H1 (cell line): ENCODE results near the gene SLC28A2. TPM values are rescaled to one million over a fixed set of nuclear protein-coding genes. Genes with fewer than 3 reads are reported as not detected.

Source experiments
- CTCF ChIA-PET: fragments of 300-600 bp; sonication (Branson Sonifier 250); formaldehyde crosslinking; loops from one replicate; lab custom pipeline; 2021; ENCODE audit not compliant: partially characterized antibody; lab: Charles Lee
- POLR2A ChIA-PET: fragments of 300-600 bp; sonication (Branson Sonifier 250); formaldehyde crosslinking; loops from one replicate; lab custom pipeline; 2021; ENCODE audit warnings: inconsistent platforms; ENCODE audit not compliant: partially characterized antibody; lab: Charles Lee
- DNase-seq, 2 experiments: peaks; one replicate each; pipeline versions ENCODE4 v3.0.0 to v3.0.0-alpha.2; 2010 to 2022; ENCODE audit warnings: low spot score in 2 of 2, low read depth in 1 of 2, mixed read lengths in 1 of 2
- FAIRE-seq: peaks from 2 replicates; lab custom pipeline; 2011; peaks lifted over from hg19 to GRCh38; lab: Jason Lieb, UNC
- H2AFZ ChIP-seq: 2 replicates; pipeline ENCODE4 v1.8.1; 2012; ENCODE audit warnings: low read length, inconsistent platforms
- H2AK5ac ChIP-seq: 2 replicates; pipeline ENCODE4 v1.6.1; 2013; ENCODE audit warnings: low read depth, low read length
- H2BK120ac ChIP-seq: replicated peaks from 2 replicates; pipeline ENCODE3; 2013; ENCODE audit warnings: low read depth, low read length, inconsistent platforms
- H2BK12ac ChIP-seq: 2 replicates; pipeline ENCODE4 v1.6.1; 2013; ENCODE audit warnings: low read depth, low read length
- H2BK15ac ChIP-seq: 2 replicates; pipeline ENCODE4 v1.6.1; 2013; ENCODE audit warnings: low read length
- H2BK20ac ChIP-seq: 2 replicates; pipeline ENCODE4 v1.6.1; 2013; ENCODE audit warnings: low read length
- H2BK5ac ChIP-seq: 2 replicates; pipeline ENCODE4 v1.6.1; 2013; ENCODE audit warnings: low read depth, low read length
- H3K14ac ChIP-seq: 2 replicates; pipeline ENCODE4 v1.6.1; 2013; ENCODE audit warnings: inconsistent platforms; ENCODE audit not compliant: insufficient read length
- H3K18ac ChIP-seq: 2 replicates; pipeline ENCODE4 v1.6.1; 2013; ENCODE audit warnings: low read length; ENCODE audit errors: extremely low read depth
- H3K23ac ChIP-seq: 2 replicates; pipeline ENCODE4 v1.6.1; 2013; ENCODE audit warnings: inconsistent platforms; ENCODE audit not compliant: insufficient read length
- H3K23me2 ChIP-seq: 2 replicates; pipeline ENCODE4 v1.6.1; 2013; ENCODE audit warnings: low read depth, low read length
- H3K27ac ChIP-seq: 2 replicates; pipeline ENCODE4 v1.6.1; 2011; ENCODE audit warnings: low read depth, low read length, inconsistent platforms
- H3K27me3 ChIP-seq, 4 experiments: replicated peaks in 1 of 4; 1 replicate in 1 of 4; 2 replicates in 3 of 4; pipeline versions ENCODE4 v1.6.1 to v1.8.1; 2011 to 2013; ENCODE audit warnings: low read length in 3 of 4, mild to moderate bottlenecking in 3 of 4, inconsistent platforms in 2 of 4, mixed read lengths in 2 of 4, moderate library complexity in 1 of 4; ENCODE audit not compliant: control insufficient read depth in 3 of 4, insufficient read depth in 3 of 4; ENCODE audit errors: extremely low read depth in 1 of 4
- H3K36me3 ChIP-seq, 4 experiments: 2 replicates each; pipeline versions ENCODE4 v1.6.1 to v1.8.1; 2011 to 2013; ENCODE audit warnings: mild to moderate bottlenecking in 4 of 4, low read length in 3 of 4, moderate library complexity in 2 of 4, control low read depth in 1 of 4, inconsistent platforms in 1 of 4; ENCODE audit not compliant: insufficient read depth in 4 of 4, control insufficient read depth in 2 of 4
- H3K4ac ChIP-seq: replicated peaks from 2 replicates; pipeline ENCODE3; 2013; ENCODE audit warnings: low read length, low read depth, mixed read lengths, inconsistent platforms; ENCODE audit not compliant: insufficient read length
- H3K4me1 ChIP-seq, 4 experiments: replicated peaks in 1 of 4; 1 replicate in 1 of 4; 2 replicates in 3 of 4; pipeline versions ENCODE4 v1.6.1 to v1.8.1; 2011 to 2013; ENCODE audit warnings: low read length in 3 of 4, inconsistent platforms in 2 of 4, mixed read lengths in 1 of 4; ENCODE audit not compliant: insufficient read depth in 4 of 4, control insufficient read depth in 3 of 4
- H3K4me2 ChIP-seq, 2 experiments: 2 replicates each; pipeline versions ENCODE4 v1.6.1 to v1.8.1; 2011 to 2013; ENCODE audit warnings: low read depth in 2 of 2, low read length in 2 of 2, control low read depth in 1 of 2, inconsistent platforms in 1 of 2, mild to moderate bottlenecking in 1 of 2; ENCODE audit not compliant: insufficient read depth in 1 of 2
- H3K4me3 ChIP-seq, 4 experiments: fragments of 200-600, 300-600 bp in 1 of 4; sonication (generic), shearing (Covaris generic), sonication (Bioruptor Twin) in 1 of 4; 2 replicates each; pipeline versions ENCODE4 v1.5.1 to v1.8.1; 2011 to 2016; ENCODE audit warnings: low read length in 4 of 4, low read depth in 3 of 4, control low read depth in 2 of 4, inconsistent platforms in 2 of 4, mild to moderate bottlenecking in 2 of 4, mixed read lengths in 1 of 4, moderate library complexity in 1 of 4; ENCODE audit not compliant: insufficient read depth in 2 of 4; ENCODE audit errors: extremely low read depth in 1 of 4
- H3K56ac ChIP-seq: replicated peaks from 2 replicates; pipeline ENCODE3; 2013; ENCODE audit warnings: low read depth, mild to moderate bottlenecking, mixed read lengths, low read length, inconsistent platforms; ENCODE audit not compliant: insufficient read length
- H3K79me1 ChIP-seq: 2 replicates; pipeline ENCODE4 v1.6.1; 2013; ENCODE audit warnings: low read depth, low read length, control low read depth
- H3K79me2 ChIP-seq, 2 experiments: 2 replicates each; pipeline versions ENCODE4 v1.6.1 to v1.8.1; 2012 to 2013; ENCODE audit warnings: low read length in 2 of 2, mild to moderate bottlenecking in 2 of 2, inconsistent platforms in 1 of 2; ENCODE audit not compliant: insufficient read depth in 2 of 2, control insufficient read depth in 1 of 2
- H3K9ac ChIP-seq, 4 experiments: replicated peaks in 1 of 4; 1 replicate in 1 of 4; 2 replicates in 3 of 4; pipeline versions ENCODE4 v1.6.1 to v1.8.1; 2011 to 2013; ENCODE audit warnings: low read depth in 3 of 4, low read length in 3 of 4, control low read depth in 2 of 4, mild to moderate bottlenecking in 2 of 4, moderate library complexity in 2 of 4, inconsistent platforms in 1 of 4; ENCODE audit errors: extremely low read depth in 1 of 4
- H3K9me3 ChIP-seq, 2 experiments: 2 replicates each; pipeline versions ENCODE4 v1.6.1 to v1.8.1; 2012 to 2013; ENCODE audit warnings: mild to moderate bottlenecking in 2 of 2, moderate library complexity in 2 of 2, control low read depth in 1 of 2, inconsistent platforms in 1 of 2, low read depth in 1 of 2, low read length in 1 of 2, mixed read lengths in 1 of 2; ENCODE audit not compliant: insufficient read depth in 2 of 2
- H4K20me1 ChIP-seq, 2 experiments: replicated peaks in 1 of 2; 2 replicates each; pipeline versions ENCODE3 to v1.8.1; 2011 to 2013; ENCODE audit warnings: inconsistent platforms in 2 of 2, low read length in 2 of 2, mild to moderate bottlenecking in 1 of 2; ENCODE audit not compliant: insufficient read depth in 2 of 2, control insufficient read depth in 1 of 2
- H4K5ac ChIP-seq: 2 replicates; pipeline ENCODE4 v1.6.1; 2013; ENCODE audit warnings: low read length, low read depth, mixed read lengths, inconsistent platforms; ENCODE audit not compliant: insufficient read length
- H4K8ac ChIP-seq: 2 replicates; pipeline ENCODE4 v1.8.0; 2013; ENCODE audit warnings: mild to moderate bottlenecking, moderate library complexity, low read length, inconsistent platforms; ENCODE audit not compliant: insufficient read depth; ENCODE audit errors: extremely low read depth
- H4K91ac ChIP-seq: replicated peaks from 2 replicates; pipeline ENCODE3; 2013; ENCODE audit warnings: low read length, mixed read lengths, inconsistent platforms; ENCODE audit not compliant: insufficient read length
- ASH2L ChIP-seq: fragments of 200-600, 300-600 bp; sonication (generic); IDR thresholded peaks from one replicate; pipeline ENCODE4 v1.7.1; 2017; ENCODE audit warnings: low read length
- BACH1 ChIP-seq: IDR thresholded peaks from 2 replicates; pipeline ENCODE4 v1.6.1; 2012; ENCODE audit warnings: low read length, improper control_type of control experiment
- CEBPB ChIP-seq: IDR thresholded peaks from 2 replicates; pipeline ENCODE4 v1.6.1; 2012; ENCODE audit warnings: low read depth, low read length
- CREB1 ChIP-seq: IDR thresholded peaks from 2 replicates; pipeline ENCODE4 v1.6.1; 2012; ENCODE audit warnings: inconsistent platforms
- FOSL1 ChIP-seq: IDR thresholded peaks from 2 replicates; pipeline ENCODE4 v1.6.1; 2011; ENCODE audit warnings: mild to moderate bottlenecking, low read depth, low read length, moderate library complexity; ENCODE audit not compliant: insufficient read depth
- KDM4A ChIP-seq: IDR thresholded peaks from one replicate; pipeline ENCODE4 v1.7.1; 2012; ENCODE audit warnings: low read depth, mild to moderate bottlenecking, moderate library complexity, low read length, inconsistent platforms; ENCODE audit not compliant: severe bottlenecking
- POLR2A ChIP-seq, 2 experiments: IDR thresholded peaks; 1 replicate in 1 of 2; 2 replicates in 1 of 2; pipeline ENCODE4 v1.6.1; 2011; ENCODE audit warnings: low read depth in 2 of 2, low read length in 2 of 2, mild to moderate bottlenecking in 2 of 2; ENCODE audit errors: control extremely low read depth in 1 of 2
- SIRT6 ChIP-seq: IDR thresholded peaks from one replicate; pipeline ENCODE4 v1.7.1; 2012; ENCODE audit warnings: low read length, inconsistent platforms
- TBP ChIP-seq: IDR thresholded peaks from 2 replicates; pipeline ENCODE4 v1.6.1; 2011; ENCODE audit warnings: low read depth, low read length, improper control_type of control experiment
- TCF12 ChIP-seq: IDR thresholded peaks from 2 replicates; pipeline ENCODE4 v1.6.1; 2011; ENCODE audit warnings: low read depth, mild to moderate bottlenecking, low read length
- WGBS, 2 experiments: shearing (Covaris generic) in 1 of 2; methylation state at CpG; one replicate each; pipeline versions ENCODE4 v1.1.6 to v1.1.7; 2013 to 2015; ENCODE audit warnings: low lambda C conversion rate in 2 of 2, mixed read lengths in 2 of 2, inconsistent platforms in 1 of 2, low coverage in 1 of 2, missing lambda C conversion rate in 1 of 2; ENCODE audit not compliant: insufficient replicate concordance in 2 of 2, insufficient coverage in 1 of 2, insufficient read length in 1 of 2; ENCODE audit errors: extremely low coverage in 1 of 2, missing lambda C conversion rate in 1 of 2; 5-methylcytosine and 5-hydroxymethylcytosine counted together
- polyA plus RNA-seq, 7 experiments: library from polyadenylated mRNA; depleted of rRNA in 3 of 7; stranded (reverse) in 5 of 7; unstranded in 2 of 7; fragments of >200 nt in 5 of 7; fragments of 200-250 nt in 2 of 7; gene quantifications; 1 replicate in 5 of 7; 2 replicates in 1 of 7; 4 replicates in 1 of 7; pipeline versions ENCODE4 v1.2.1 to v1.2.3, GENCODE V29; 2011 to 2013; ENCODE audit warnings: missing spikeins in 2 of 7, mixed read lengths in 2 of 7
- total RNA-seq: library from RNA; stranded (reverse); fragmentation: NEBNext Ultra II Directional; extraction: Animal tissue kit (Norgen Biotek cat#: 25700); gene quantifications from 2 replicates; pipeline ENCODE4 v1.2.1, GENCODE V29; 2021

The SLC28A2 gene
- total and polyA plus RNA-seq, 2 of the 8 experiments (the other 6 are each of a cell fraction or from before 2014, with no cell fraction given), result 0.11 TPM; not detected in 1

- H3K79me2 ChIP-seq, result no peaks in the 10 kb centered on the region
- no peak overlapping the region for H2BK5ac ChIP-seq
- H3K4me3 ChIP-seq, result no peak overlapping the region
- H2BK120ac ChIP-seq, result no peak overlapping the region
- H4K8ac ChIP-seq, result no peak overlapping the region
- H3K4me1 ChIP-seq, result no peaks in the 10 kb centered on the region
- H3K23me2 ChIP-seq, result no peaks in the 10 kb centered on the region
- H3K27me3 ChIP-seq, result no peaks in the 10 kb centered on the region
- no peak overlapping the region for H4K91ac ChIP-seq
- TF ChIP-seq TCF12 (no peak), CREB1 (no peak), KDM4A (no peak), BACH1 (no peak), TBP (no peak), POLR2A (IDR thresholded peaks at IDR 0.05; ENCODE audit: control extremely low read depth in 1 of 2, low read depth in 2 of 2, low read length in 2 of 2) (no peak), SIRT6 (no peak), CEBPB (no peak), ASH2L (no peak), FOSL1 (no peak)
- TF ChIP-seq, all 59 proteins: peak for 0
- Histone ChIP-seq H2AK5ac (no peak overlapping the region), H3K56ac (no peak overlapping the region), H3K18ac (no peak overlapping the region), H2BK20ac (no peak overlapping the region), H3K79me1 (no peaks in the 10 kb centered on the region), H3K36me3 (no peaks in the 10 kb centered on the region), H3K14ac (no peak overlapping the region), H3K9me3 (peaks cover 0 to 3% of the 10 kb centered on the region in 2 experiments; a peak in 1 of 4 replicates), H4K5ac (no peak overlapping the region), H3K4me2 (no peak overlapping the region), H4K20me1 (no peaks in the 10 kb centered on the region), H2BK15ac (no peak overlapping the region), H3K4ac (no peak overlapping the region), H2AFZ (no peak overlapping the region), H3K9ac (no peak overlapping the region), H3K23ac (no peak overlapping the region), H2BK12ac (no peak overlapping the region), H3K27ac (no peak overlapping the region)
- DNase-seq (no peak), FAIRE-seq (no peak)
- 85% methylated on average over 3 of the region's 3 CpGs; no CpG with 5 or more reads in 1 of the 2 experiments for WGBS, 2 experiments
- ChIA-PET CTCF (interaction anchor here (0.9 to 1.6 kb wide), 3 partner anchors 14 to 117 kb away, joined by 3 to 6 read pairs (median 3); no protein-coding TSS in a partner anchor), POLR2A (no interaction called here)
Measured at GRCh38 chr15:45320581-45321205, 68.7 kb downstream of the SLC28A2 start.
